GM19023 (cell line): ENCODE measurements around the gene SF3B3.
A peak's percentile ranks its signal among the peaks of the same experiment; 100 is the strongest.

Experiments
- ATAC-seq: cut with Tn5 transposase; IDR thresholded peaks from one replicate; pipeline ENCODE4 v1.9.1; 2021; ENCODE audit warnings: mild to moderate bottlenecking, moderate library complexity; ENCODE audit not compliant: unreplicated experiment

The SF3B3 gene

GRCh38 chr16:70561623-70562022 is 38.0 kb downstream of the SF3B3 start:
- ATAC-seq = no peak

GRCh38 chr16:70563636-70564035 is 40.0 kb downstream of the SF3B3 start:
- no peak for ATAC-seq

- ATAC-seq = no peak
Measured at GRCh38 chr16:70565053-70565452, 41.4 kb downstream of the SF3B3 start.

- ATAC-seq = no peak
Measured at GRCh38 chr16:70568601-70569237, 45.1 kb downstream of the SF3B3 start.

- no peak for ATAC-seq
Measured at GRCh38 chr16:70569752-70570151, 46.1 kb downstream of the SF3B3 start.

- no peak for ATAC-seq
Measured at GRCh38 chr16:70570967-70571570, 47.5 kb downstream of the SF3B3 start.

GRCh38 chr16:70571623-70572022 is 48.0 kb downstream of the SF3B3 start:
- no peak for ATAC-seq

- ATAC-seq = no peak
Measured at GRCh38 chr16:70572050-70572925, 48.7 kb downstream of the SF3B3 start.

- no peak for ATAC-seq
Measured at GRCh38 chr16:70572926-70573270, 49.3 kb downstream of the SF3B3 start.

GRCh38 chr16:70573451-70574121 is 50.0 kb downstream of the SF3B3 start:
- no peak for ATAC-seq

- no peak for ATAC-seq
Measured at GRCh38 chr16:70574595-70575271, 51.1 kb downstream of the SF3B3 start.

- ATAC-seq = no peak
Measured at GRCh38 chr16:70575376-70575775, 51.8 kb downstream of the SF3B3 start.

GRCh38 chr16:70576431-70577255 is 53.0 kb downstream of the SF3B3 start:
- ATAC-seq = peak; percentile 79

- no peak for ATAC-seq
Measured at GRCh38 chr16:70577256-70577698, 53.7 kb downstream of the SF3B3 start.

- no peak for ATAC-seq
Measured at GRCh38 chr16:70578035-70578434, 54.4 kb downstream of the SF3B3 start.

- ATAC-seq = no peak
Measured at GRCh38 chr16:70579248-70579647, 55.6 kb downstream of the SF3B3 start.

GRCh38 chr16:70579648-70580630 is 56.3 kb downstream of the SF3B3 start:
- ATAC-seq = no peak

- no peak for ATAC-seq
Measured at GRCh38 chr16:70582280-70582978, 58.8 kb downstream of the SF3B3 start.
